ENCODE measurements around the gene RGS9.

Gene RGS9

GRCh38 chr17:65195716-65196115 lies 58.5 kb downstream of the RGS9 start:
- Histone ChIP-seq H3K4me1 (peaks cover under 1% of the 10 kb centered on the region), H3K9me3 (no peaks in the 10 kb centered on the region), H3K4me3 (ENCODE audit: low read depth, low read length) (no peak overlapping the region), H3K36me3 (no peaks in the 10 kb centered on the region), H3K27me3 (no peaks in the 10 kb centered on the region)
- TF ChIP-seq CTCF (IDR thresholded peaks at IDR 0.05; ENCODE audit: low read depth, low read length), result no peak
- no peak for DNase-seq

- H3K27me3 ChIP-seq, result no peaks in the 10 kb centered on the region
- H3K36me3 ChIP-seq, result no peaks in the 10 kb centered on the region
- no peak for DNase-seq
- no peaks in the 10 kb centered on the region for H3K9me3 ChIP-seq
- H3K4me3 ChIP-seq (ENCODE audit: low read depth, low read length), result no peak overlapping the region
- no peaks in the 10 kb centered on the region for H3K4me1 ChIP-seq
- TF ChIP-seq CTCF (IDR thresholded peaks at IDR 0.05; ENCODE audit: low read depth, low read length), result no peak
Measured at GRCh38 chr17:65196617-65197016, 59.4 kb downstream of the RGS9 start.

GRCh38 chr17:65197201-65197600 lies 60.0 kb downstream of the RGS9 start:
- no peak for TF ChIP-seq CTCF (IDR thresholded peaks at IDR 0.05; ENCODE audit: low read depth, low read length)
- no peak for DNase-seq
- Histone ChIP-seq H3K9me3 (no peaks in the 10 kb centered on the region), H3K36me3 (no peaks in the 10 kb centered on the region), H3K27me3 (no peaks in the 10 kb centered on the region), H3K4me1 (no peaks in the 10 kb centered on the region), H3K4me3 (ENCODE audit: low read depth, low read length) (no peak overlapping the region)

- H3K4me3 ChIP-seq (ENCODE audit: low read depth, low read length), result no peak overlapping the region
- peak; percentile 79 for TF ChIP-seq CTCF (IDR thresholded peaks at IDR 0.05; ENCODE audit: low read depth, low read length)
- DNase-seq, result peak; percentile 87
Measured at GRCh38 chr17:65198653-65199382, 61.6 kb downstream of the RGS9 start.

GRCh38 chr17:65201331-65201730 lies 64.2 kb downstream of the RGS9 start:
- Histone ChIP-seq H3K27me3 (no peaks in the 10 kb centered on the region), H3K4me3 (ENCODE audit: low read depth, low read length) (no peak overlapping the region), H3K36me3 (no peaks in the 10 kb centered on the region), H3K4me1 (no peaks in the 10 kb centered on the region), H3K9me3 (no peaks in the 10 kb centered on the region)
- no peak for DNase-seq
- no peak for TF ChIP-seq CTCF (IDR thresholded peaks at IDR 0.05; ENCODE audit: low read depth, low read length)

More at GRCh38 chr17:65198653-65199382, 61.6 kb downstream of the RGS9 start:
- Histone ChIP-seq H3K9me3 (no peaks in the 10 kb centered on the region), H3K27me3 (no peaks in the 10 kb centered on the region), H3K4me1 (no peaks in the 10 kb centered on the region), H3K36me3 (no peaks in the 10 kb centered on the region)

GRCh38 chr17:65202844-65203571 lies 65.8 kb downstream of the RGS9 start:
- H3K36me3 ChIP-seq, result no peaks in the 10 kb centered on the region
- H3K4me3 ChIP-seq (ENCODE audit: low read depth, low read length), result no peak overlapping the region
- H3K9me3 ChIP-seq, result no peaks in the 10 kb centered on the region
- TF ChIP-seq CTCF (IDR thresholded peaks at IDR 0.05; ENCODE audit: low read depth, low read length), result no peak
- H3K27me3 ChIP-seq, result no peaks in the 10 kb centered on the region
- no peaks in the 10 kb centered on the region for H3K4me1 ChIP-seq
- DNase-seq, result no peak

Measured in BE2C (cell line).